Mesendoderm (in vitro differentiated cells): Measurements from ENCODE around the gene CAP1.

Experiments
- DNase-seq: peaks from one replicate; pipeline ENCODE4 v3.0.0; 2013
- H2AK5ac ChIP-seq: 2 replicates; pipeline ENCODE4 v1.6.1; 2013; ENCODE audit warnings: low read length, inconsistent platforms
- H2BK120ac ChIP-seq: 2 replicates; pipeline ENCODE4 v1.6.1; 2013; ENCODE audit warnings: low read depth, mild to moderate bottlenecking, low read length, moderate library complexity, mixed read lengths
- H2BK15ac ChIP-seq: replicated peaks from 2 replicates; pipeline ENCODE4 v1.6.1; 2013; ENCODE audit warnings: low read depth, mild to moderate bottlenecking, moderate library complexity
- H2BK5ac ChIP-seq: 2 replicates; pipeline ENCODE4 v1.6.1; 2013; ENCODE audit warnings: low read length, inconsistent platforms
- H3K18ac ChIP-seq: 2 replicates; pipeline ENCODE4 v1.6.1; 2013; ENCODE audit warnings: mild to moderate bottlenecking, low read length, mixed read lengths
- H3K23ac ChIP-seq: one replicate; pipeline ENCODE4 v1.6.1; 2013; ENCODE audit warnings: low read length
- H3K27ac ChIP-seq: 2 replicates; pipeline ENCODE4 v1.5.1; 2013; ENCODE audit warnings: low read depth, mild to moderate bottlenecking, inconsistent platforms, low read length, moderate library complexity
- H3K27me3 ChIP-seq: 2 replicates; pipeline ENCODE4 v1.6.1; 2013; ENCODE audit warnings: low read length, control low read depth, mild to moderate bottlenecking, inconsistent platforms; ENCODE audit not compliant: insufficient read depth, poor library complexity
- H3K36me3 ChIP-seq: 2 replicates; pipeline ENCODE4 v1.6.1; 2013; ENCODE audit warnings: low read length, inconsistent platforms; ENCODE audit not compliant: control insufficient read depth, insufficient read depth
- H3K4ac ChIP-seq: one replicate; pipeline ENCODE4 v1.6.1; 2013; ENCODE audit warnings: low read depth, mild to moderate bottlenecking, low read length, moderate library complexity
- H3K4me1 ChIP-seq: 2 replicates; pipeline ENCODE4 v1.6.1; 2013; ENCODE audit warnings: low read depth, low read length, inconsistent platforms; ENCODE audit not compliant: control insufficient read depth
- H3K4me2 ChIP-seq: 2 replicates; pipeline ENCODE4 v1.6.1; 2013; ENCODE audit warnings: low read length
- H3K4me3 ChIP-seq: 2 replicates; pipeline ENCODE4 v1.5.1; 2013; ENCODE audit warnings: mild to moderate bottlenecking, low read length
- H3K56ac ChIP-seq: one replicate; pipeline ENCODE4 v1.6.1; 2013; ENCODE audit warnings: low read length
- H3K79me1 ChIP-seq: 2 replicates; pipeline ENCODE4 v1.6.1; 2013; ENCODE audit warnings: low read length, inconsistent platforms
- H3K79me2 ChIP-seq: 2 replicates; pipeline ENCODE4 v1.6.1; 2013; ENCODE audit warnings: mild to moderate bottlenecking, low read length; ENCODE audit not compliant: control insufficient read depth, insufficient read depth
- H3K9ac ChIP-seq: 2 replicates; pipeline ENCODE4 v1.6.1; 2013; ENCODE audit warnings: low read length, inconsistent platforms
- H4K5ac ChIP-seq: one replicate; pipeline ENCODE4 v1.6.1; 2013; ENCODE audit warnings: low read length
- H4K8ac ChIP-seq: one replicate; pipeline ENCODE4 v1.6.1; 2013; ENCODE audit warnings: low read depth, mild to moderate bottlenecking, control low read depth, low read length, moderate library complexity
- WGBS: extraction: QIAGEN DNeasy Blood & Tissue Kit; methylation state at CpG from one replicate; pipeline ENCODE4 v1.1.7; 2013; ENCODE audit warnings: low lambda C conversion rate, missing lambda C conversion rate; ENCODE audit not compliant: insufficient coverage; ENCODE audit errors: extremely low coverage; 5-methylcytosine and 5-hydroxymethylcytosine counted together

CAP1 gene

DNA sequence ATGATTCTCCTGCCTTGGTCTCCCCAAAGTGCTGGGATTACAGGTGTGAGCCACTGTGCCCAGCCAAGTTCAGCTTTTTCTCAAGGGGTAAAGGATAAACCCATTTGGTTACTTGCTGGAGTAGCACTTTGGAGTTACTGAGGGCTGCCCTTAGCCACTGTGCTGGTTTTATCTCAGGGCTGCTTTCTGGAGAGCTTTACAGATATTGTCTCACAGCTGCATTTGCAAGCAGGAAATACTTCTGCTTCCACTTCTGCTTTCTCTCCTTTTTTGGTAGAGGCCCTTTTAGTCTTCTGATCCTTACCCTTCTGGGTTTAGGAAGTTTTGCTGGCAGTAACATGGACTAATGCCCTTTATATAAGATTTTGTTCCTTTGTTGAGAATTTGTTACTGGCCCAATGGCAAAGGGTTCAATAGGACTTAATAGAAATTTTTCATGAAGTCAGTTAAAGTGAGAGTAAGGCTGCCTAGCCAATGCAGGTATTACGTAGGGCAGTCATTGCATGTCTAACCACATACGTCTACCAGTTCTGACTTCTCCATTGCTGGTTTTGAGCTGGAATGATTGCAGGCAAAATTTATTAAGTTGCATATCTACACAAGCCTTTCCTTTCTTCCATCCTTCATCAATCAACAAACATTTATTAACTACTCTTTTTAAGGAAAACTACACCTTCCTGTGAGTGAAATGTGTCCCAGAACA is 24.4 kb downstream of the CAP1 start:
- no CpG with 5 or more reads among the region's 2 CpGs for WGBS
- H3K56ac ChIP-seq = no peak overlapping the region
- H3K4ac ChIP-seq = no peak overlapping the region
- no peak overlapping the region for H2BK5ac ChIP-seq
- no peak overlapping the region for H3K27ac ChIP-seq
- H3K18ac ChIP-seq = no peak overlapping the region
- H2AK5ac ChIP-seq = no peak overlapping the region
- no peak overlapping the region for H3K4me2 ChIP-seq
- H3K9ac ChIP-seq = no peak overlapping the region
- H3K27me3 ChIP-seq = no peaks in the 10 kb centered on the region
- no peak overlapping the region for H4K8ac ChIP-seq
- DNase-seq = no peak
- no peak overlapping the region for H2BK120ac ChIP-seq
- H3K79me2 ChIP-seq = no peaks in the 10 kb centered on the region
- H3K36me3 ChIP-seq = peaks cover 25% of the 10 kb centered on the region
- no peak overlapping the region for H3K23ac ChIP-seq
- no peak overlapping the region for H3K4me3 ChIP-seq
- peaks cover 2% of the 10 kb centered on the region for H3K79me1 ChIP-seq
- no peak overlapping the region for H2BK15ac ChIP-seq
- no peaks in the 10 kb centered on the region for H3K4me1 ChIP-seq
- H4K5ac ChIP-seq = no peak overlapping the region

GRCh38 chr1:40067023-40067422 is 26.5 kb downstream of the CAP1 start:
- 100% methylated on average over 1 of the region's 2 CpGs for WGBS
- no peak overlapping the region for H4K5ac ChIP-seq
- no peaks in the 10 kb centered on the region for H3K27me3 ChIP-seq
- H3K4me2 ChIP-seq = no peak overlapping the region
- DNase-seq = no peak
- H2BK120ac ChIP-seq = no peak overlapping the region
- no peak overlapping the region for H3K4me3 ChIP-seq
- H3K79me1 ChIP-seq = no peaks in the 10 kb centered on the region
- no peaks in the 10 kb centered on the region for H3K79me2 ChIP-seq
- H3K56ac ChIP-seq = no peak overlapping the region
- H3K4ac ChIP-seq = no peak overlapping the region
- no peak overlapping the region for H3K9ac ChIP-seq
- peaks cover 27% of the 10 kb centered on the region for H3K36me3 ChIP-seq
- H2AK5ac ChIP-seq = no peak overlapping the region
- H3K18ac ChIP-seq = no peak overlapping the region
- no peak overlapping the region for H3K27ac ChIP-seq
- H2BK15ac ChIP-seq = no peak overlapping the region
- H2BK5ac ChIP-seq = no peak overlapping the region
- H4K8ac ChIP-seq = no peak overlapping the region
- no peaks in the 10 kb centered on the region for H3K4me1 ChIP-seq
- H3K23ac ChIP-seq = no peak overlapping the region

DNA sequence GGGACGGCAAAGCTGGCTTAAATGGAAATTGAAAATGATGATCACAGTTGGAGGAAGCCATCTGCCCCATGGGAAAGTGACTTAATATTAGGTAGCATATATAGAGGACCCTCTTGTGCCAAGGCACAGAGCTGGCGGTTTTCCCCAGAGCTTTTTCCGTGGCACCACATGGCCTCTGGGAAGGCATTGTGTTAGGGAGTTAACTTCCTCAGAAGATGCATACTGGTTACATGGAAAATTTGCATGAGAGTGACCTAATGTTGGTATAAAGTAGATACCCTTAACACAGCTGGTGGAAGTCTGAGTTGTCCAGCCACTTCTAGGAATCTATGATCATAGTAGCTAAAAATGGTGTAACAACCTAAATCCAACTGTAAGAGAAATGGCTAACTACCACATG is 27.3 kb downstream of the CAP1 start:
- no peak overlapping the region for H3K18ac ChIP-seq
- H3K27ac ChIP-seq = no peak overlapping the region
- H3K27me3 ChIP-seq = no peaks in the 10 kb centered on the region
- H3K79me2 ChIP-seq = no peaks in the 10 kb centered on the region
- H3K79me1 ChIP-seq = no peaks in the 10 kb centered on the region
- H3K56ac ChIP-seq = no peak overlapping the region
- no peaks in the 10 kb centered on the region for H3K4me1 ChIP-seq
- DNase-seq = no peak
- H3K4ac ChIP-seq = no peak overlapping the region
- no peak overlapping the region for H2BK5ac ChIP-seq
- H3K9ac ChIP-seq = no peak overlapping the region
- H3K4me3 ChIP-seq = no peak overlapping the region
- WGBS = no CpG with 5 or more reads among the region's 3 CpGs
- H3K36me3 ChIP-seq = peaks cover 30% of the 10 kb centered on the region
- H3K4me2 ChIP-seq = no peak overlapping the region
- H3K23ac ChIP-seq = no peak overlapping the region
- H4K5ac ChIP-seq = no peak overlapping the region
- no peak overlapping the region for H4K8ac ChIP-seq
- H2BK120ac ChIP-seq = no peak overlapping the region
- no peak overlapping the region for H2AK5ac ChIP-seq
- H2BK15ac ChIP-seq = no peak overlapping the region

DNA sequence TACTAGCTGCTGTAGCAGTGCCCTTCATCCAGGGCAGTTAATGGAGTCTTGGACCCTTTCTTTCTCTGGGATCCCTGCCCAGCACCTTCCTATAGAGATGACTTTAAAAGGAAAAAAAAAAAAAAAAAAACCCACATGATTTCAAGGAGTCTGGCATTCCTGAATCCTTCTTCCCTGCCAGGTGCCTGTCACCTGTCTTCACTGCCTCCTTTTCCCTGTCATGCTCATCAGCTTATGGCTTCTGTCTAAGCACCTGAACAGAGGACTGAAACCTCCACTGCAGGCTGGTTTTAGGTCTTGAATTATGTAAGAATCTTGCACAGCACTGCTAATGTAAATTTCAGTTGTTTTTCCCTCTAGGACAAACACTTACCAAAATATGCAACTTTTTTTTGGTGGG is 31.6 kb downstream of the CAP1 start:
- Histone ChIP-seq H3K18ac (no peak overlapping the region), H2AK5ac (no peak overlapping the region), H3K23ac (no peak overlapping the region), H3K4me3 (no peak overlapping the region), H4K8ac (no peak overlapping the region), H3K4ac (no peak overlapping the region), H3K4me1 (no peaks in the 10 kb centered on the region), H3K79me1 (no peaks in the 10 kb centered on the region), H3K9ac (no peak overlapping the region), H3K36me3 (peaks cover 22% of the 10 kb centered on the region), H3K56ac (no peak overlapping the region), H2BK120ac (no peak overlapping the region), H4K5ac (no peak overlapping the region), H3K4me2 (no peak overlapping the region), H3K79me2 (no peaks in the 10 kb centered on the region), H2BK15ac (no peak overlapping the region), H3K27ac (no peak overlapping the region), H3K27me3 (no peaks in the 10 kb centered on the region), H2BK5ac (no peak overlapping the region)
- DNase-seq = no peak

GRCh38 chr1:40073062-40073461 is 32.5 kb downstream of the CAP1 start:
- no peak overlapping the region for H3K9ac ChIP-seq
- H3K79me1 ChIP-seq = no peaks in the 10 kb centered on the region
- no peaks in the 10 kb centered on the region for H3K4me1 ChIP-seq
- H3K4me3 ChIP-seq = no peak overlapping the region
- H3K18ac ChIP-seq = no peak overlapping the region
- H2BK15ac ChIP-seq = no peak overlapping the region
- no peak overlapping the region for H3K56ac ChIP-seq
- DNase-seq = no peak
- H2BK5ac ChIP-seq = no peak overlapping the region
- H3K4ac ChIP-seq = no peak overlapping the region
- no peak overlapping the region for H2BK120ac ChIP-seq
- H3K23ac ChIP-seq = no peak overlapping the region
- no peak overlapping the region for H2AK5ac ChIP-seq
- no CpG with 5 or more reads among the region's 4 CpGs for WGBS
- no peak overlapping the region for H4K8ac ChIP-seq
- H3K79me2 ChIP-seq = no peaks in the 10 kb centered on the region
- no peak overlapping the region for H3K27ac ChIP-seq
- no peak overlapping the region for H3K4me2 ChIP-seq
- H3K27me3 ChIP-seq = no peaks in the 10 kb centered on the region
- peaks cover 19% of the 10 kb centered on the region for H3K36me3 ChIP-seq
- no peak overlapping the region for H4K5ac ChIP-seq

- no peak overlapping the region for H3K4me2 ChIP-seq
- H3K36me3 ChIP-seq = peaks cover 19% of the 10 kb centered on the region
- no peak overlapping the region for H2AK5ac ChIP-seq
- no peak overlapping the region for H3K4ac ChIP-seq
- H3K27ac ChIP-seq = no peak overlapping the region
- no peak overlapping the region for H3K18ac ChIP-seq
- H3K9ac ChIP-seq = no peak overlapping the region
- H3K4me3 ChIP-seq = no peak overlapping the region
- DNase-seq = no peak
- H3K79me2 ChIP-seq = no peaks in the 10 kb centered on the region
- H3K27me3 ChIP-seq = no peaks in the 10 kb centered on the region
- H3K79me1 ChIP-seq = no peaks in the 10 kb centered on the region
- H4K5ac ChIP-seq = no peak overlapping the region
- H4K8ac ChIP-seq = no peak overlapping the region
- no peak overlapping the region for H2BK120ac ChIP-seq
- no peak overlapping the region for H2BK15ac ChIP-seq
- no peak overlapping the region for H2BK5ac ChIP-seq
- H3K4me1 ChIP-seq = no peaks in the 10 kb centered on the region
- H3K56ac ChIP-seq = no peak overlapping the region
- WGBS = no CpG with 5 or more reads among the region's 4 CpGs
- H3K23ac ChIP-seq = no peak overlapping the region
These were observed 34.7 kb downstream of the CAP1 start for GRCh38 chr1:40075266-40075665.
